Measurements from ENCODE around the gene NXPH1. TPM values are rescaled to one million over a fixed set of nuclear protein-coding genes. Genes with fewer than 3 reads are reported as not detected.

The NXPH1 gene
- total RNA-seq, 2 donors from 2014 or later = 0.24 TPM; not detected in 1

- H3K27me3 ChIP-seq (ENCODE audit: control insufficient read depth, insufficient read depth, low read length, poor library complexity, severe bottlenecking) = peaks cover 37% of the 10 kb centered on the region
- H3K9me3 Mint-ChIP-seq = no peaks in the 10 kb centered on the region
- 100% methylated on average over 1 of the region's 1 CpG for WGBS, 2 experiments (ENCODE audit: insufficient coverage in 1 of 2, insufficient read length in 1 of 2)
Measured at GRCh38 chr7:8425223-8425622, 8.2 kb upstream of the NXPH1 start.

GRCh38 chr7:8430643-8431042 is 2.8 kb upstream of the NXPH1 start:
- Mint-ChIP-seq H3K4me3 (no peak overlapping the region), H3K9me3 (no peaks in the 10 kb centered on the region), H3K27me3 (ENCODE audit: insufficient read depth) (peaks cover 61% of the 10 kb centered on the region), H3K4me1 (peaks cover 20% of the 10 kb centered on the region), H3K27ac (no peak overlapping the region), H3K36me3 (ENCODE audit: low read depth) (no peaks in the 10 kb centered on the region)
- Histone ChIP-seq H3K4me3 (ENCODE audit: low read length) (no peak overlapping the region), H3K9ac (ENCODE audit: extremely low read depth, low read length, poor library complexity, severe bottlenecking) (no peak overlapping the region), H3K27ac (ENCODE audit: low read depth, low read length) (no peak overlapping the region), H3K36me3 (ENCODE audit: control insufficient read depth, insufficient read depth, low read length) (no peaks in the 10 kb centered on the region), H3K27me3 (ENCODE audit: control insufficient read depth, insufficient read depth, low read length, poor library complexity, severe bottlenecking) (peaks cover 91% of the 10 kb centered on the region), H3K9me3 (ENCODE audit: control insufficient read depth, low read length) (no peaks in the 10 kb centered on the region), H3K4me1 (ENCODE audit: control insufficient read depth, insufficient read depth, low read length) (no peaks in the 10 kb centered on the region)
- DNase-seq = no peak
- TF ChIP-seq CTCF (conservative IDR thresholded peaks at IDR 0.05) = no peak
- 100% methylated on average over 1 of the region's 1 CpG; no CpG with 5 or more reads in 1 of the 2 experiments for WGBS, 2 experiments (ENCODE audit: insufficient coverage in 1 of 2, insufficient read length in 1 of 2)

More at GRCh38 chr7:8425223-8425622, 8.2 kb upstream of the NXPH1 start:
- no peak for TF ChIP-seq CTCF (conservative IDR thresholded peaks at IDR 0.05)
- no peak overlapping the region for H3K27ac ChIP-seq (ENCODE audit: low read depth, low read length)
- no peaks in the 10 kb centered on the region for H3K36me3 ChIP-seq (ENCODE audit: control insufficient read depth, insufficient read depth, low read length)
- H3K27me3 Mint-ChIP-seq (ENCODE audit: insufficient read depth) = peaks cover 8% of the 10 kb centered on the region
- H3K36me3 Mint-ChIP-seq (ENCODE audit: low read depth) = no peaks in the 10 kb centered on the region
- H3K9me3 ChIP-seq (ENCODE audit: control insufficient read depth, low read length) = no peaks in the 10 kb centered on the region
- no peak overlapping the region for H3K4me3 ChIP-seq (ENCODE audit: low read length)
- DNase-seq = no peak
- no peak overlapping the region for H3K9ac ChIP-seq (ENCODE audit: extremely low read depth, low read length, poor library complexity, severe bottlenecking)
- no peak overlapping the region for H3K27ac Mint-ChIP-seq
- no peaks in the 10 kb centered on the region for H3K4me1 ChIP-seq (ENCODE audit: control insufficient read depth, insufficient read depth, low read length)
- H3K4me3 Mint-ChIP-seq = no peak overlapping the region
- H3K4me1 Mint-ChIP-seq = no peaks in the 10 kb centered on the region

- peak overlapping the region; percentile 57 for H3K4me3 Mint-ChIP-seq
- H3K4me1 Mint-ChIP-seq = peaks cover 22% of the 10 kb centered on the region
- DNase-seq = peak; percentile 79
- 0 to 1% methylated on average over 18 to 46 of the region's 46 CpGs for WGBS, 2 experiments (ENCODE audit: insufficient coverage in 1 of 2, insufficient read length in 1 of 2)
- Histone ChIP-seq H3K4me3 (ENCODE audit: low read length) (peak overlapping the region; percentile 71), H3K4me1 (ENCODE audit: control insufficient read depth, insufficient read depth, low read length) (no peaks in the 10 kb centered on the region), H3K9me3 (ENCODE audit: control insufficient read depth, low read length) (peaks cover 9% of the 10 kb centered on the region), H3K36me3 (ENCODE audit: control insufficient read depth, insufficient read depth, low read length) (no peaks in the 10 kb centered on the region), H3K27ac (ENCODE audit: low read depth, low read length) (no peak overlapping the region), H3K9ac (ENCODE audit: extremely low read depth, low read length, poor library complexity, severe bottlenecking) (no peak overlapping the region), H3K27me3 (ENCODE audit: control insufficient read depth, insufficient read depth, low read length, poor library complexity, severe bottlenecking) (peaks cover 96% of the 10 kb centered on the region)
- no peak for TF ChIP-seq CTCF (conservative IDR thresholded peaks at IDR 0.05)
- H3K36me3 Mint-ChIP-seq (ENCODE audit: low read depth) = no peaks in the 10 kb centered on the region
- H3K27me3 Mint-ChIP-seq (ENCODE audit: insufficient read depth) = peaks cover 96% of the 10 kb centered on the region
- H3K9me3 Mint-ChIP-seq = no peaks in the 10 kb centered on the region
- no peak overlapping the region for H3K27ac Mint-ChIP-seq
Measured at GRCh38 chr7:8434290-8435002, 1.0 kb downstream of the NXPH1 start.
